PFSK-1 (cell line): ENCODE results near the gene GNAO1.

ENCODE experiments used
- FOXP2 ChIP-seq: optimal IDR thresholded peaks from 2 replicates; pipeline ENCODE3; 2011; ENCODE audit warnings: borderline replicate concordance, control low read depth, inconsistent platforms; ENCODE audit not compliant: insufficient read depth; ENCODE audit errors: extremely low read length, extremely low read depth
- POLR2AphosphoS5 ChIP-seq: IDR thresholded peaks from 2 replicates; pipeline ENCODE4 v1.6.1; 2012; ENCODE audit warnings: low read depth, mild to moderate bottlenecking, control low read depth, low read length, moderate library complexity
- SIN3A ChIP-seq: IDR thresholded peaks from 2 replicates; pipeline ENCODE4 v1.6.1; 2012; ENCODE audit warnings: mild to moderate bottlenecking, low read length, moderate library complexity, borderline replicate concordance; ENCODE audit not compliant: insufficient read depth
- TAF1 ChIP-seq: IDR thresholded peaks from 2 replicates; pipeline ENCODE4 v1.6.1; 2012; ENCODE audit warnings: low read length, control low read depth, borderline replicate concordance; ENCODE audit not compliant: insufficient read depth
- TF ChIP-seq, protein P1 (sequence below), 2 experiments: IDR thresholded peaks; 2 replicates each; pipeline versions ENCODE4 v1.6.1 to v1.8.0; 2011 to 2012; ENCODE audit warnings: low read depth in 2 of 2, low read length in 2 of 2, control low read depth in 1 of 2, inconsistent platforms in 1 of 2, mild to moderate bottlenecking in 1 of 2, moderate library complexity in 1 of 2; ENCODE audit not compliant: insufficient read depth in 1 of 2

Gene GNAO1

DNA sequence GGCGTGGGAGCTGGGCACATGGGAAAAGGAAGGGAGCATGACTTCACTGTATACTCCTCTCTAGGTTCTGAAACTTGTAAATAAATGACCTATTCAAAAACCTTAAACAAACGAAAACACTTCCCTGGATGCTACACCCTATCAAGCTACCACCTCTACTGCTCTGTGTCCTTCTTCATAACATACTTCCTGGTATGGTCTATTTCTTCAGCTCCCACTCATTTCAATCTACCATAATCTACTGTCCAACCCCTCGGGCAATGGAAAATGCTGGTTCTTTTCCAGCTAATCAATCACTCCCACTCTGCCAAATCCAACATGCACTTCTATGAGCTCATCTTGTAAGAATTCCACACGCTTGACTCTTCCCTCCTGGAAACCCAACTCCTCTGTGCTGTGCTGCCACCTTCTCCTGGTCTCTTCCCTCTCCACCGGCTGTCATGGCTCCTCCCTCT, 191.6 kb downstream of the GNAO1 start:
- no peak for TF ChIP-seq TAF1
- TF ChIP-seq FOXP2, result no peak
- TF ChIP-seq SIN3A, result no peak
- TF ChIP-seq, protein P1, sequence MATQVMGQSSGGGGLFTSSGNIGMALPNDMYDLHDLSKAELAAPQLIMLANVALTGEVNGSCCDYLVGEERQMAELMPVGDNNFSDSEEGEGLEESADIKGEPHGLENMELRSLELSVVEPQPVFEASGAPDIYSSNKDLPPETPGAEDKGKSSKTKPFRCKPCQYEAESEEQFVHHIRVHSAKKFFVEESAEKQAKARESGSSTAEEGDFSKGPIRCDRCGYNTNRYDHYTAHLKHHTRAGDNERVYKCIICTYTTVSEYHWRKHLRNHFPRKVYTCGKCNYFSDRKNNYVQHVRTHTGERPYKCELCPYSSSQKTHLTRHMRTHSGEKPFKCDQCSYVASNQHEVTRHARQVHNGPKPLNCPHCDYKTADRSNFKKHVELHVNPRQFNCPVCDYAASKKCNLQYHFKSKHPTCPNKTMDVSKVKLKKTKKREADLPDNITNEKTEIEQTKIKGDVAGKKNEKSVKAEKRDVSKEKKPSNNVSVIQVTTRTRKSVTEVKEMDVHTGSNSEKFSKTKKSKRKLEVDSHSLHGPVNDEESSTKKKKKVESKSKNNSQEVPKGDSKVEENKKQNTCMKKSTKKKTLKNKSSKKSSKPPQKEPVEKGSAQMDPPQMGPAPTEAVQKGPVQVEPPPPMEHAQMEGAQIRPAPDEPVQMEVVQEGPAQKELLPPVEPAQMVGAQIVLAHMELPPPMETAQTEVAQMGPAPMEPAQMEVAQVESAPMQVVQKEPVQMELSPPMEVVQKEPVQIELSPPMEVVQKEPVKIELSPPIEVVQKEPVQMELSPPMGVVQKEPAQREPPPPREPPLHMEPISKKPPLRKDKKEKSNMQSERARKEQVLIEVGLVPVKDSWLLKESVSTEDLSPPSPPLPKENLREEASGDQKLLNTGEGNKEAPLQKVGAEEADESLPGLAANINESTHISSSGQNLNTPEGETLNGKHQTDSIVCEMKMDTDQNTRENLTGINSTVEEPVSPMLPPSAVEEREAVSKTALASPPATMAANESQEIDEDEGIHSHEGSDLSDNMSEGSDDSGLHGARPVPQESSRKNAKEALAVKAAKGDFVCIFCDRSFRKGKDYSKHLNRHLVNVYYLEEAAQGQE (IDR thresholded peaks at IDR 0.05; ENCODE audit: insufficient read depth in 1 of 2, low read depth in 2 of 2, low read length in 2 of 2), result no peak
- no peak for TF ChIP-seq POLR2AphosphoS5

DNA sequence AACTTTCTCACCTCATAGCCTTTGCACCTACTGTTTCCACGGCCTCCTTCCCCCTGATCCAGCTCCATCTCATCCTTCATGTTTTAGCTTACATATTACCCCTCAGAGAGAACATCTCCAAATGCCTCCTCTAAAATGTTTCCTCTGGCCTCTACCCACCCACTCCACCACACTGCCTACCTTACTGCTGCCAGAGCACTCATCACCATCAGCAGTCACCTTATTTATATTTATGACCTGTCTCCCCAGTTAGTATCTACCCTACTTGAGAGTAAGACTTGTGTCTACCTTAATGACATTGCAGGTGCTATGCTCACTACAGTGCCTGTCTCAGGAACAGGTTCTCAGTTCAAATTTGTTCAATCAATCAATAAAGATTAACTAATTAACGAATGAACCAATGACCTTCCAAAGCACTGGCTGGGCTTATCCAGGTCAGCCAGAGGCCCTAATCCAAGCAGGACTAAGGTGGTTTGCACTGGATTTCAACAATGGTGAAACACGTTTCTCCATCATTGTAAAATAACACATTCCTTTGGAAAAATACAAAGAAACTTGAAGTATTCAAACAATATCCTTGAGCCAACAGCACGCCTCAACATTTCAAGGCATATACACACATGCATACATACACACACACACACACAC, 192.9 kb downstream of the GNAO1 start:
- TF ChIP-seq, protein P1 (IDR thresholded peaks at IDR 0.05; ENCODE audit: insufficient read depth in 1 of 2, low read depth in 2 of 2, low read length in 2 of 2), result no peak
- TF ChIP-seq SIN3A, result no peak
- no peak for TF ChIP-seq POLR2AphosphoS5
- no peak for TF ChIP-seq TAF1
- no peak for TF ChIP-seq FOXP2

DNA sequence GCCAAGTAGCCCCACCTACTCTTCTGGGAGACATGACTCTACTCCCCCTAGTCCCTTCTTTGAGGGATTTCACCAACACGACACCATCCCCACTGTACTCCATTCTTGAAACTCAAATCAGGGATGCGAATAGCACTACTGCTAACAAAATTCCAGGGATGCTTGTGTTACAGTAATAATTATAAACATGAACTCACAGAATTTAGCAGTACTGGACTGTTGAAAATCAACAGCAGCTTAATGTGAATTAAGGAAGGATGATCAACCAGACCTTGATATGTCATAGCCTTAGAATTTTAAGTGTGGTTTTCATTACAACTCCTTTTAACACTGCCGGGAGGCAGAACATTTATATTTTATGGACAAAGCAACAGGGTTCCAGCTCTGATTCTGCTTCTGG, 196.1 kb downstream of the GNAO1 start:
- TF ChIP-seq POLR2AphosphoS5 (no peak), SIN3A (no peak)

DNA sequence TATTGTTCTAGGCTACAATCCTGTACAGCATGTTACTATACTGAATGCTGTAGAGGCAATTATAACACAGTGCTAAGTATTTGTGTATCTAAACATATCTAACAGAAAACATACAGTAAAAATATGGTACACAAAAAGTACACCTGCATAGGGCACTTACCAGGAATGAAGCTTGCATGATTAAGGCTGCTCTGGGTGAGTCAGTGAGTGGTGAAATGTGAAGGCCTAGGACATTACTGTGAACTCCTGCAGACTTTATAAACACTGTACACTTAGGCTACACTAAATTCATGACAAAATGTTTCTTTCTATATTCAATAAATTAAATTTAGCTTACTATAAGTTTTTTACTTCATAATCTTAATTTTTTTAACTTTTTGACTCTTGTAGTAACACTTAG, 196.9 kb downstream of the GNAO1 start:
- no peak for TF ChIP-seq TAF1
- no peak for TF ChIP-seq SIN3A
- TF ChIP-seq POLR2AphosphoS5, result no peak
- no peak for TF ChIP-seq FOXP2
- TF ChIP-seq, protein P1 (IDR thresholded peaks at IDR 0.05; ENCODE audit: insufficient read depth in 1 of 2, low read depth in 2 of 2, low read length in 2 of 2), result no peak

DNA sequence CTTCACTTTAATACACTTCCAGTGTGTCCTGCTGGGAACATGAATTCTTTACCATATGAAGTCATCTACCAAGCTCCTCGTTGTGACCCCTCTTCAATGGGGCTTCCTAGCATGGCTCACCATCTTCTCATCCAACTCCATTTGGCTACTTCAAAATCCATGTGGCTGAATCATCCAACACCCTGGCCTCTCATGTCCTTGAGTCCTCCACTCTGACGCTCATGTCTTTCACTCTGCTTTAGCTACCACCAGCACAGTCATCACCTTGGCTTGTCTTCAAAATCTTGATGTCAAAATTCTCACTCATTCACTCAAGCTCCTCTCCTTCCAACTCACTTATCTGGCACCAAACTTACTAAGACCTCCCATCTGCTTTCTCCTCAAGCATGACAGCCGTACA, 198.3 kb downstream of the GNAO1 start:
- TF ChIP-seq FOXP2, result no peak
- TF ChIP-seq TAF1, result no peak
- no peak for TF ChIP-seq SIN3A
- TF ChIP-seq, protein P1 (IDR thresholded peaks at IDR 0.05; ENCODE audit: insufficient read depth in 1 of 2, low read depth in 2 of 2, low read length in 2 of 2), result no peak
- TF ChIP-seq POLR2AphosphoS5, result no peak
